KOPT-K1 (cell line): ENCODE measurements around the gene PUS7.
A peak's percentile ranks its signal among the peaks of the same experiment; 100 is the strongest.
"Not testable (repeated sequence)": the region's sequence is repeated elsewhere in the genome, so short reads cannot be mapped to it uniquely, and the experiment has no call there.

Experiments
- H3K27ac ChIP-seq: fragments of 200-600 bp; sonication (generic); 2 replicates; pipeline ENCODE4 v1.5.1; 2016; ENCODE audit warnings: antibody characterized with exemption, mild to moderate bottlenecking, low read depth, low read length; ENCODE audit not compliant: poor library complexity, severe bottlenecking
- H3K36me3 ChIP-seq: fragments of 200-600 bp; sonication (generic); 2 replicates; pipeline ENCODE4 v1.5.1; 2017; ENCODE audit warnings: antibody characterized with exemption, mild to moderate bottlenecking, low read length, moderate library complexity; ENCODE audit not compliant: insufficient read depth
- H3K9me3 ChIP-seq: fragments of 200-600 bp; sonication (generic); 2 replicates; pipeline ENCODE4 v1.5.1; 2017; ENCODE audit warnings: antibody characterized with exemption, low read length, mild to moderate bottlenecking; ENCODE audit not compliant: insufficient read depth, poor library complexity, severe bottlenecking

PUS7 gene, protein sequence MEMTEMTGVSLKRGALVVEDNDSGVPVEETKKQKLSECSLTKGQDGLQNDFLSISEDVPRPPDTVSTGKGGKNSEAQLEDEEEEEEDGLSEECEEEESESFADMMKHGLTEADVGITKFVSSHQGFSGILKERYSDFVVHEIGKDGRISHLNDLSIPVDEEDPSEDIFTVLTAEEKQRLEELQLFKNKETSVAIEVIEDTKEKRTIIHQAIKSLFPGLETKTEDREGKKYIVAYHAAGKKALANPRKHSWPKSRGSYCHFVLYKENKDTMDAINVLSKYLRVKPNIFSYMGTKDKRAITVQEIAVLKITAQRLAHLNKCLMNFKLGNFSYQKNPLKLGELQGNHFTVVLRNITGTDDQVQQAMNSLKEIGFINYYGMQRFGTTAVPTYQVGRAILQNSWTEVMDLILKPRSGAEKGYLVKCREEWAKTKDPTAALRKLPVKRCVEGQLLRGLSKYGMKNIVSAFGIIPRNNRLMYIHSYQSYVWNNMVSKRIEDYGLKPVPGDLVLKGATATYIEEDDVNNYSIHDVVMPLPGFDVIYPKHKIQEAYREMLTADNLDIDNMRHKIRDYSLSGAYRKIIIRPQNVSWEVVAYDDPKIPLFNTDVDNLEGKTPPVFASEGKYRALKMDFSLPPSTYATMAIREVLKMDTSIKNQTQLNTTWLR

DNA sequence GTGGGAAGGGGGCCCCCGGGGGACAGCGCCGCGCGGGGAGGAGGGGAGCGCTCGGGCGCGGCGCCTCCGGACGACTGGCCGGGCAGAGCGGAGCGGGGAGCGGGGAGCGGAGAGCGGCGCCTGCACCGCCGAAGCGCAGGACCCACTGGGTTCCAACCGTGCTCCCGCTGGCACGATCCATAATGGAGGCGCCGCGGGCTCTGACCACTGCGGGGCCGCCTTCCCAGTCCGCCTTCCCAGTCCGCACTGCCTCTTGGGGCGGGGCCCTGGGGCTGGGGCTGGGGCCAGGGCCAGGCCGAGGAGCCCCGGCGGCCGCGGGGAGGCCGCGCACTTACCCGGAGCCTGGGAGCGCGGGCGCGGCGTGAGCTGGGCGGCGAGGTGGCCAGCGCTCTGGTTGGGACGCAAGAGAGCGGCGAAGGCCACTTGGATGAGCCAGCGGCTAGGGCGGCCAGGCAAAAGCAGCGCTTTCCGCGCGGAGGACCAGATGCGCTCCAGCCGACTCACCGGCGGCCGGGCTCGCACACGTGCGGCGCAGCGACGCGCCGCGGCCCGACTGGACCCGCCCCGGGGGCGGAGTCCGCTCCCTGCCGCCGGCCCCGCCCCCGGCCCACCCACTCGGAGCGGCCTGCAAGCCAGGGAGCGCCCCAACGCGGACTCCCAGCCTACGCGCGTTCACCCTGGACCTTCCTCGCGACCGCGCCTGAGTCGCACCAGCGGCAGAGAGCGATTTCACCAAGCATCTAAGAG, at the start of gene PUS7:
PUS7 (minus strand) TSS at position 555 of the 747 bp plus-strand sequence. CDS start 13,759 bp downstream, outside the sequence.
- peak within 1 kb of the TSS; percentile 58 for H3K27ac ChIP-seq
- H3K9me3 ChIP-seq = no peaks in the 10 kb centered on the region
- H3K36me3 ChIP-seq = peaks cover 24% of the 10 kb centered on the region

DNA sequence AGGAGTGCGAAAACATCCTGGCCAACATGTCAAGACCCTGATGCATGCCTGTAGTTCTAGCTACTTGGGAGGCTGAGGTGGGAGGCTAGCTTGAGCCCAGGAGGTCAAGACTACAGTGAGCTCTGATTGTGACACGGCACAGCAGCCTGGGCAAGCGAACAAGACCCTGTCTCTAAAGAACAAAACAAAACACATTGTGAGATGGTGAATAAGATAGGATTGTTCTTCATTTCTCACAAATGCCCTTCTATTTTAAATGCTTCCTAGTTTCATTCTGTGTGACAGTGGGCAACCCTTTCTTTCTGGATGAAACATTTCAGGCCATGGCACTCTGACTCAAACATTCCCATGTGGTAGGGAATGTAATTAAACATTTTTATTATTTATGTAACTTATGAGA, 45.8 kb upstream of the PUS7 start:
- H3K27ac ChIP-seq = no peak overlapping the region
- peaks cover 70% of the 10 kb centered on the region for H3K36me3 ChIP-seq
- H3K9me3 ChIP-seq = no peaks in the 10 kb centered on the region

DNA sequence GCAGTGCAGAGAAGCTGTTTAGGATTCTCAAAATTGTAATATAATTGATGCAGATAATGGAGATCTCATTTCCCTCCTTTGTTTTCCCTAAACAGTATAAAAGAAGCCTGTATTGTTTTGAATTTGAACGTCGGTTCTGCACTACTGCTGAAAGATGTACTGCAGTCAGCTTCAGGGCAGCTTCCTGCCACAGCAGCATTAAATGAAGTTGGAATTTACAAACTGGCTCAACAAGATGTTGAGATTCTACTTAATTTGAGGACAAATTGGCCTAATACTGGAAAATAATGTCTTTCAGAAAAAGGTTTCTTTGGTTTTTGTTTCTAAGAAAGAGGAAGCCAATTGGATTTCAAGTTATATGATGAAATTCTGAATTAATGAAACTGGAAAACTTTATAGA, 45.0 kb upstream of the PUS7 start:
- no peak overlapping the region for H3K27ac ChIP-seq
- H3K36me3 ChIP-seq = peaks cover 78% of the 10 kb centered on the region
- no peaks in the 10 kb centered on the region for H3K9me3 ChIP-seq

DNA sequence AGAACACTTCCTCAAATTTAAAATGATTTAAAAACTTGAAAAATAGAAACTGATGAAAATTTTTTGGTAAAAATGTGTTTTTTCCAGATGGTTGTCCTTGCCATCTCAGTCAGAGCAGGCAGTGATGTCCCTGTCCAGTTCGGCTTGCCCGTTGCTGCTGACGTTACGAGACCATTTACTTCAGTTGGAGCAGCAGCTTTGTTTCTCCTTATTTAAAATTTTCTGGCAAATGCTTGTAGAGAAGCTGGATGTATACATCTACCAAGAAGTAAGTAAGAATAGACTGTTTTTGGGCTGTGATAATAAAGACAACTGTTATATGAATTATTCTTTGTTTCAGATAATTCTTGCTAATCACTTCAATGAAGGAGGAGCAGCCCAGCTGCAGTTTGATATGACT, 43.1 kb upstream of the PUS7 start:
- H3K9me3 ChIP-seq = no peaks in the 10 kb centered on the region
- no peak overlapping the region for H3K27ac ChIP-seq
- H3K36me3 ChIP-seq = peaks cover 95% of the 10 kb centered on the region

DNA sequence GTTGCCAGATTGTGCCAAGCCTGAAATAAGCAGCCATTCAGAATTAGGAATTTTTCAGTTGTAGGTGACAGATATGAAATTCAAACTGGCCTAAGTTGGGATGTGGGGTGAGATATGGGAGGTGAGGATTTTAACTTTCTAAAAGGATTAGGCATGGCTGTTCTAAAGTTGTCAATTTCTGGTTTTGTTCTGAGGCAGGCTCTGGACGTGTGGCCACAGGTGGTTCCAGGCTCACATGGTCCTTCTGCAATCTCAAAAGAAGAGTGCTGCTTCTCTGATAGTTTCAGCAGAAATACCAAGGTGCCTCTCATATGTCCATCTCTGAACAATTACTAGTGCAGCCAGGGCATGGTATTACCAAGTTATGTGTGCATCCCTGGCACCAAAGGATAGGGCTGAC, 37.9 kb upstream of the PUS7 start:
- Histone ChIP-seq H3K36me3 (peaks cover 94% of the 10 kb centered on the region), H3K27ac (no peak overlapping the region), H3K9me3 (no peaks in the 10 kb centered on the region)

DNA sequence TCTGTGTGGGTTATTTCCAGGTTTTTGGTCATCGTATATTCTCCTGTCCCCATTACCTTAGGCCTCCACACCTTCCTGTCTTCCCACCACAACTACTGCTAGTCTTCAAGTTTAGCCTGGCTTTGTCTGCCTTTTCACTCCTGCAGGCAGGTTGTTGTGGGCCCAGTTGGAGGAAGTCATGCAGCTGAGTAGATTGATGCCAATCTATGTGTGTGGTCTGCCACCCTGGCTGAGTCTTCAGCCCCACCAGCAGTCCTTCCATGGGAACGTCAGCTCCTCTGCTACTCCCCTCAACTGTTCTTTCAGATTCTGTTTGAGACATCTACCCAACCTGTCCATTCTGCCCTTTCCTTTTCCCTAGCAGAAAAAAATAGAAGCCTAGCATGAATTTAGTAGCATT, 16.3 kb upstream of the PUS7 start:
- Histone ChIP-seq H3K36me3 (peaks cover 89% of the 10 kb centered on the region), H3K9me3 (no peaks in the 10 kb centered on the region), H3K27ac (no peak overlapping the region)

DNA sequence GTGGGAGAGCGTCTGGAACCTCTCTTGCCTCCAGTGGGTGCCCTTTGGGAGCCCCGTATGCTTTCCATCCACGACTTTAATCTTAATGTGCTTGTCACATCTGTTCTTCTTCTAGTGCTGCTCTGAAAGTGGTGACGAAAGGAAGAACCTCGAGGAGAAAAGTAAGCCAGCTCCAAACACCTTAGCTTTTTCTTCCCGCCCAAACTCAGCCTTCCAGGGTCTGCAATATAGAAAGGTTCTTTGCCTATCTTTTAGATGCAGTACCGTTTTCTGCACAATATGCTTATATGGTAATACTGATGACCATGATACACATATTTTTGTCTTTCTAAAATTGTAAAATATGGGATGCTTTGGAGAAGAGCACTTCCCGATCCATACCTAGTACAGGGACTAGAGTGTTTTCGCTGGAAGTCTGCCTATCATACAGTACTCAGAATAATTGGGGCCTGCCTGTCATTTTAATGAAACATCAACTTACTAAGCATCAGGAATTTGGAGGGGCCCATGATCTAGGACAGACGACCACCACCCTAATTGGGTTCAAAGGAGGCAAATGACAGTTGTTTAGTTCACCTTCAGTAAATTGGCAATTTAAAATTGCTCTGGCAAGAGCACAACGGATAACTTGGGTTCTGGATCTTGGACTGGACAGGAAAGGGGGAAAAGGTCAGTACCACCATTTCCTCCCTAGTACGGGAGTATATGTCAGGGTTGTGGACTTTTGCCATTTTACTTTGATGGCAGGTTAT, 10.8 kb upstream of the PUS7 start:
- no peaks in the 10 kb centered on the region for H3K9me3 ChIP-seq
- H3K27ac ChIP-seq = peak overlapping the region; percentile 76
- peaks cover 37% of the 10 kb centered on the region for H3K36me3 ChIP-seq

DNA sequence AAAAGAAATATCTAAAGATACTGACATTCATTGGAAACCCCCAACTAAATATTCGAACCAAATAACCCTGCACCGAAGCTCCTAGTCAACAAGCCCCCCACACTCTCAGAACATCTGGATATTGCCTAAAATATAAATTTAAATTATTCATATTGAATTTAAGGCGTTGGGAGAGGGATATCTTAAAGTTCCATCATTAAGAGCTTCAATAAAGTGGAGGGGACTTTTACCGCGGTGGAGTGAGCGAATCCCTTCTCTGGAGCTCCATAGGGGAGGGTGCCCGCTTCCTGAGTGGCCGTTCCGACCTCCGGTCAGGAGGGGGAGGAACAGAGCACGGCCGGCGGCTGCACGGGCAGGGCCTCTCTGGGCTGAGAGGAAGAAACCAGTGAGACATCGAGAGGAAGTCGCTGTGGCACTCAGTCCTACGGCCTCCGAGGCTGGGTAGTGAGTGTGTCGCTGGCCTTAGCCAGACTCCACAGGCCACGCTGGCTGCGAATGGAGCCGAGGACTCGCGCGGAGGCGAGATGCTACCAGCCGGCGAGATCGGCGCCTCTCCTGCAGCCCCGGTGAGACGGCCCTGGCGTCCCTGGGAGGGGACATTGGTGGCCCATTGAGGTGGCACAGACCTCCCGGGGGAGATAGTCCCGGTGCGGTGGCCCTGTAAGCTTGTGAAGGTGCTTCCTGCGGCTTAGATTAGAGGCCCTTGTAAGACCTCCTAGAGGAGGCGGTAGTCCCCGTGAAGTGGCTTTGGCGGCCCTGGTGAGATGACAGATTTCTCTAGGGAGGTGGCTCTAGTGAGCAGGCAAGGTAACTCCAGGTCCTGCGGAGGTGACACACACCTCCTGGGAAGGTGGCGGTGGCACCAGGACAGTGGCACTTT, 10.0 kb upstream of the PUS7 start, which contains the start of gene RINT1:
RINT1 (plus strand) TSS at position 410 of the 880 bp plus-strand sequence; CDS start at position 525, 115 bp downstream.
- Histone ChIP-seq H3K27ac (peak within 1 kb of the TSS; percentile 76), H3K36me3 (peaks cover 29% of the 10 kb centered on the region), H3K9me3 (no peaks in the 10 kb centered on the region)

DNA sequence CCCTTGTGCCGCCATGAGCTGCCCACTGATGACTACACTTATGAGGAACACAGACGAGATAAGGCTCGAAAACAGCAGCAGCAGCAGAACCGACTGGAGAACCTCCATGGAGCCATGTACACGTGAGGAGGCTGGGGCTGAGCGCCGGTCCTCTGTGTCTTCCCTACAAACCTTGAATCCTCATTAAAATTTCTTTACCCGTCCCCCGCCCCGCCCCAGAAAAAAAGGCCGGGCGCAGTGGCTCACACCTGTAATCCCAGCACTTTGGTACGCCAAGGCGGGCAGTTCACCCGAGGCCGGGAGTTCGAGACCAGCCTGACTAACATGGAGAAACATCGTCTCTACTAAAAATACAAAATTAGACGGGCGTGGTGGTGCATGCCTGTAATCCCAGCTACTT, 8.5 kb upstream of the PUS7 start:
- Histone ChIP-seq H3K27ac (no peak overlapping the region), H3K9me3 (no peaks in the 10 kb centered on the region), H3K36me3 (peaks cover 14% of the 10 kb centered on the region)

DNA sequence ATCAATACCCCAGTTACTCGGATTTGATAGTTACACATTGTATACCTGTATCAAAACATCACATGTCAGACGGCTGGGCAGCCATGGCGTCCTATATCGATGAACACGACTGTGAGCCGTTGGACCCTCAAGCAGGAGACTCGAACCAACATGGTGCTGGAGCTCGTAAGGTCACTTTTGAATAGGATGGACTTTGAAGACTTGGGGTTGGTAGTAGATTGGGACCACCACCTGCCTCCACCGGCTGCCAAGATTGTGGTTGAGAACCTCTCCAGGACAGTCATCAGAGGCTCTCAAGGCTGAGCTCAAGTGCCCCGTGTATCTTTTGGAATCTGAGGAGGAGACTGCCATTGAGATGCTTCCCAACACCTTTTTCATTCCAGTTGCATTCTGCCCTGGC, 8.1 kb upstream of the PUS7 start:
- Histone ChIP-seq H3K9me3 (no peaks in the 10 kb centered on the region), H3K27ac (no peak overlapping the region), H3K36me3 (peaks cover 12% of the 10 kb centered on the region)

DNA sequence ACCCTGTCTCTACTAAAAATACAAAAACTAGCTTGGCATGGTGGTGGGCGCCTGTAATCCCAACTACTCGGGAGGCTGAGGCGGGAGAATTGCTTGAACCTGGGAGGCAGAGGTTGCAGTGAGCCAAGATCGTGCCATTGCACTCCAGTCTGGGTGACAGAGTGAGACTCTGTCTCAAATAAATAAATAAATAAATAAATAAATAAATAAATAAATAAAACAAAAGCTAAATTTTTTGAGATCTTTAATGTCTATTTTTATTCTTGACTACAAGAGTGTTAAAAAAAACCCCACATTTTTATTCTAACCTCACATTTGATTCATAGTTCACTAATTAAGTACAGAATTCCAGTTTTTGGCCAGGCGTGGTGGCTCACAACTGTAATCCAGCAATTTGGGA, 5.7 kb upstream of the PUS7 start:
- H3K27ac ChIP-seq, H3K9me3 ChIP-seq, H3K36me3 ChIP-seq: not testable (repeated sequence)

DNA sequence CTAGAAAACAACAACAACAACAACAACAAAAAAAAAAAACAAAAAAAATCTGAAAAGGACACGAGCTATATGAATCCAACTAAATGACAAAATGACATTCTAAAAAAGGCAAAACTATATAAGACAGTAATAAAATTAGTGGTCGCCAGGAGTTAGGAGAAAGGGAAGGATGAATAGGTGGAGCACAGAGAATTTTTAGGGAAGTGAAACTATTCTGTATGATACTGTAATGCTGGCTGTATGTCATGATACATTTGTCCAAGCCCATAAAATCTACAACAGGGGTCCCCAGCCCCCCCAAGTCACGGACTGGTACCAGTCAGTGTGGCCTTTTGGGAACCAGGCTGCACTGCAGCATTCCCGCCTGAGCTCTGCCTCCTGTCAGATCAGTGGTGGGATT, 2.8 kb upstream of the PUS7 start:
- Histone ChIP-seq H3K36me3 (peaks cover 2% of the 10 kb centered on the region), H3K9me3 (no peaks in the 10 kb centered on the region), H3K27ac (no peak overlapping the region)

DNA sequence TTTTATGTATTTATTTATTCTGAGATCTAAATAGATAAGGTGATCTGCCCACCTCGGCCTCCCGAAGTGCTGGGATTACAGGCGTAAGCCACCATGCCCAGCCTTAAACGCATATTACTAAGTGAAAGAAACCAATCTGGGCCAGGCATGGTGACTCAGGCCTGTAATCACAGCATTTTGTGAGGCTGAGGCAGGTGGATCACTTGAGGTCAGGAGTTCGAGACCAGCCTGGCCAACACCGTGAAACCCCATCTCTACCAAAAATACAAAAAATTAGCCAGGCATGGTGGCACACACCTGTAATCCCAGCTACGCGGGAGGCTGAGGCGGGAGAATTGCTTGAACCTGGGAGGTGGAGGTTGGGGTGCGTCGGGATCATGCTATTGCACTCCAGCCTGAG, 2.4 kb upstream of the PUS7 start:
- H3K36me3 ChIP-seq, H3K27ac ChIP-seq, H3K9me3 ChIP-seq: not testable (repeated sequence)
